ENCODE data around the gene FRAT1. TPM values are rescaled to one million over a fixed set of nuclear protein-coding genes. Genes with fewer than 3 reads are reported as not detected.

The FRAT1 gene
- total RNA-seq (2022; extraction: Qiagen RNA extraction), result 1.2 to 2.8 TPM (median 1.6 TPM) in 5 replicates

GRCh38 chr10:97318772-97319651, at the start of gene FRAT1:
Gene FRAT1 (plus strand): TSS chr10:97319271. CDS start chr10:97319454, 183 bp downstream.

GRCh38 chr10:97292097-97292861, 26.8 kb upstream of the FRAT1 start, which contains the start of gene ARHGAP19:
Gene ARHGAP19 (minus strand): TSS chr10:97292637. CDS start chr10:97292627, 10 bp downstream.

GRCh38 chr10:97334370-97335175, 15.5 kb downstream of the FRAT1 start, which contains the start of gene FRAT2:
Gene FRAT2 (minus strand): TSS chr10:97334729. CDS start chr10:97334572, 157 bp downstream.

Other genes starting within 250 kb of the FRAT1 start
- gene SLIT1, start 133.3 kb upstream of the FRAT1 start, total RNA-seq (2022; extraction: Qiagen RNA extraction), result 0.04 to 0.10 TPM (median 0.08 TPM) in 5 replicates
- 4.6 to 5.5 TPM (median 5.0 TPM) in 5 replicates for gene ARHGAP19, start 26.6 kb upstream of the FRAT1 start, total RNA-seq (2022; extraction: Qiagen RNA extraction)
- gene FRAT2, start 15.5 kb downstream of the FRAT1 start, total RNA-seq (2022; extraction: Qiagen RNA extraction), result 5.9 to 9.9 TPM (median 8.9 TPM) in 5 replicates
- gene RRP12, start 82.1 kb downstream of the FRAT1 start, total RNA-seq (2022; extraction: Qiagen RNA extraction), result 49.9 to 64.6 TPM (median 56.3 TPM) in 5 replicates
- 569 to 637 TPM (median 623 TPM) in 5 replicates for gene PGAM1, start 106.9 kb downstream of the FRAT1 start, total RNA-seq (2022; extraction: Qiagen RNA extraction)
- 52.8 to 56.2 TPM (median 54.2 TPM) in 5 replicates for gene EXOSC1, start 126.7 kb downstream of the FRAT1 start, total RNA-seq (2022; extraction: Qiagen RNA extraction)
- 45.4 to 53.7 TPM (median 50.4 TPM) in 5 replicates for gene ZDHHC16, start 126.9 kb downstream of the FRAT1 start, total RNA-seq (2022; extraction: Qiagen RNA extraction)
- gene MMS19, start 179.2 kb downstream of the FRAT1 start, total RNA-seq (2022; extraction: Qiagen RNA extraction), result 40.0 to 50.7 TPM (median 47.0 TPM) in 5 replicates
- gene UBTD1, start 179.7 kb downstream of the FRAT1 start, total RNA-seq (2022; extraction: Qiagen RNA extraction), result 16.2 to 20.6 TPM (median 19.0 TPM) in 5 replicates